Fibroblast of mammary gland (primary cell): ENCODE data around the gene POLD2.

Source experiments
- DNase-seq: peaks from one replicate; pipeline ENCODE4 v3.0.0-alpha.2; 2010; ENCODE audit warnings: low read depth
- H3K4me3 ChIP-seq: 2 replicates; pipeline ENCODE4 v1.5.1; 2011; ENCODE audit warnings: low read depth, mild to moderate bottlenecking, low read length, moderate library complexity; ENCODE audit not compliant: control insufficient read depth
- CTCF ChIP-seq: conservative IDR thresholded peaks from 2 replicates; pipeline ENCODE4 v1.5.1; 2011; ENCODE audit warnings: low read depth, low read length, inconsistent platforms; ENCODE audit not compliant: control insufficient read depth, insufficient read depth

Gene POLD2

GRCh38 chr7:44079331-44080021 is 43.9 kb downstream of the POLD2 start:
- no peak for DNase-seq
- no peak overlapping the region for H3K4me3 ChIP-seq

GRCh38 chr7:44078521-44078920 is 44.8 kb downstream of the POLD2 start:
- DNase-seq: no peak
- TF ChIP-seq CTCF: no peak

More at GRCh38 chr7:44079331-44080021, 43.9 kb downstream of the POLD2 start:
- TF ChIP-seq CTCF: no peak

GRCh38 chr7:44077681-44078091 is 45.7 kb downstream of the POLD2 start:
- H3K4me3 ChIP-seq: no peak overlapping the region
- no peak for TF ChIP-seq CTCF
- no peak for DNase-seq

More at GRCh38 chr7:44078521-44078920, 44.8 kb downstream of the POLD2 start:
- no peak overlapping the region for H3K4me3 ChIP-seq

GRCh38 chr7:44077061-44077460 is 46.3 kb downstream of the POLD2 start:
- DNase-seq: no peak
- H3K4me3 ChIP-seq: no peak overlapping the region
- TF ChIP-seq CTCF: no peak

GRCh38 chr7:44076101-44076895 is 47.0 kb downstream of the POLD2 start:
- DNase-seq: no peak
- TF ChIP-seq CTCF: no peak
- H3K4me3 ChIP-seq: no peak overlapping the region

- no peak for TF ChIP-seq CTCF
- no peak overlapping the region for H3K4me3 ChIP-seq
- no peak for DNase-seq
Observed at GRCh38 chr7:44075296-44076075, 47.9 kb downstream of the POLD2 start.
